ACC112 (cell line): ENCODE results near the gene CDCA4.

Source experiments
- H2AFZ ChIP-seq: fragments of 200-600 bp; sonication (generic); one replicate; pipeline ENCODE4 v1.6.0; 2017; ENCODE audit warnings: antibody characterized with exemption, low read length; ENCODE audit not compliant: unreplicated experiment
- H3K27ac ChIP-seq: fragments of 200-600 bp; sonication (generic); 2 replicates; pipeline ENCODE4 v1.5.1; 2014; ENCODE audit warnings: low read depth, mild to moderate bottlenecking, antibody characterized with exemption, low read length, moderate library complexity
- H3K27me3 ChIP-seq: fragments of 200-600 bp; sonication (generic); 2 replicates; pipeline ENCODE4 v1.6.1; 2014; ENCODE audit warnings: mild to moderate bottlenecking, antibody characterized with exemption, low read length, moderate library complexity, mixed read lengths; ENCODE audit not compliant: insufficient read depth
- H3K36me3 ChIP-seq: fragments of 200-600 bp; sonication (generic); 2 replicates; pipeline ENCODE4 v1.6.1; 2016; ENCODE audit warnings: mild to moderate bottlenecking, antibody characterized with exemption, low read length, moderate library complexity, mixed read lengths; ENCODE audit not compliant: insufficient read depth
- H3K4me1 ChIP-seq: fragments of 200-600 bp; sonication (generic); one replicate; pipeline ENCODE4 v1.6.1; 2016; ENCODE audit warnings: low read length, mixed read lengths; ENCODE audit not compliant: insufficient read depth, unreplicated experiment, control insufficient read depth
- H3K4me3 ChIP-seq: fragments of 200-600 bp; sonication (generic); 2 replicates; pipeline ENCODE4 v1.5.1; 2014; ENCODE audit warnings: mild to moderate bottlenecking, low read depth, low read length
- H3K79me2 ChIP-seq: fragments of 200-600 bp; sonication (generic); one replicate; pipeline ENCODE4 v1.6.0; 2016; ENCODE audit warnings: low read length; ENCODE audit not compliant: control insufficient read depth, unreplicated experiment, insufficient read depth

The CDCA4 gene

GRCh38 chr14:105021656-105022275, 883 bp upstream of the CDCA4 start:
- H2AFZ ChIP-seq: peak overlapping the region; percentile 87
- peaks cover 60% of the 10 kb centered on the region for H3K4me1 ChIP-seq
- no peaks in the 10 kb centered on the region; the same call in 1 of the 2 replicates for H3K36me3 ChIP-seq
- H3K79me2 ChIP-seq: peaks cover 55% of the 10 kb centered on the region
- H3K27me3 ChIP-seq: no peaks in the 10 kb centered on the region
- peak overlapping the region; percentile 100 for H3K4me3 ChIP-seq
- peak overlapping the region; percentile 99 for H3K27ac ChIP-seq

GRCh38 chr14:105019861-105020814, 745 bp downstream of the CDCA4 start:
- H3K27ac ChIP-seq: peak overlapping the region; percentile 63
- peaks cover 71% of the 10 kb centered on the region for H3K79me2 ChIP-seq
- no peaks in the 10 kb centered on the region for H3K27me3 ChIP-seq
- H3K4me3 ChIP-seq: peak overlapping the region; percentile 99
- no peaks in the 10 kb centered on the region; the same call in 1 of the 2 replicates for H3K36me3 ChIP-seq
- H3K4me1 ChIP-seq: peaks cover 53% of the 10 kb centered on the region
- no peak overlapping the region for H2AFZ ChIP-seq

DNA sequence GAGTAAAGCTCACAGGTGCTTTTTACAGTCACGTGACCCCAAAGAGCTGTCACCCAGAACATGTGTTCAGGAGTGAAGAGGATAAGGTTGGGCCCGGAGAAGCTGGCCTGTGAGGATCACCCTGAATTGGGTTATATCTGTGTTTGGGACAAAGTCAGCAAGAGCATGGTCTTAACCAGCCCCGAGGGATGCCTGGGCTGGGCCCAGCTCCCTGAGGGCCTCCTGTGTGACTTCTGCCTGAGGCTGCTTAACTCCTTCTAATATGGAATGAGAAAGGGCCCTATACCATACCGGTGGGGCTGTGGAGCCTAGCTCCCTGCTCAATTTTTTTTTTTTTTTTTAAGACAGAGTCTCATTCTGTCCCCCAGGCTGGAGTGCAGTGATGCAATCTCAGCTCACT, 2.5 kb downstream of the CDCA4 start:
- Histone ChIP-seq H2AFZ (no peak overlapping the region), H3K27me3 (no peaks in the 10 kb centered on the region), H3K4me1 (peaks cover 57% of the 10 kb centered on the region), H3K4me3 (peak overlapping the region; percentile 99; the same call in 1 of the 2 replicates), H3K79me2 (peaks cover 88% of the 10 kb centered on the region), H3K27ac (no peak overlapping the region), H3K36me3 (no peaks in the 10 kb centered on the region; the same call in 1 of the 2 replicates)

GRCh38 chr14:105015905-105016304, 5.0 kb downstream of the CDCA4 start:
- no peaks in the 10 kb centered on the region for H3K27me3 ChIP-seq
- H3K27ac ChIP-seq: no peak overlapping the region
- H3K79me2 ChIP-seq: peaks cover 100% of the 10 kb centered on the region
- H3K4me3 ChIP-seq: no peak overlapping the region
- no peak overlapping the region for H2AFZ ChIP-seq
- H3K36me3 ChIP-seq: peaks cover under 1% of the 10 kb centered on the region; the same call in 1 of the 2 replicates
- H3K4me1 ChIP-seq: peaks cover 45% of the 10 kb centered on the region

GRCh38 chr14:105015242-105015641, 5.6 kb downstream of the CDCA4 start:
- Histone ChIP-seq H3K79me2 (peaks cover 99% of the 10 kb centered on the region), H2AFZ (no peak overlapping the region), H3K27ac (no peak overlapping the region; the same call in 1 of the 2 replicates), H3K4me1 (peaks cover 45% of the 10 kb centered on the region), H3K4me3 (no peak overlapping the region), H3K27me3 (no peaks in the 10 kb centered on the region), H3K36me3 (peaks cover 5% of the 10 kb centered on the region; the same call in 1 of the 2 replicates)

GRCh38 chr14:105014631-105015030, 6.3 kb downstream of the CDCA4 start:
- peaks cover 44% of the 10 kb centered on the region for H3K4me1 ChIP-seq
- peaks cover 99% of the 10 kb centered on the region for H3K79me2 ChIP-seq
- H3K27ac ChIP-seq: no peak overlapping the region; the same call in 1 of the 2 replicates
- no peaks in the 10 kb centered on the region for H3K27me3 ChIP-seq
- H3K36me3 ChIP-seq: peaks cover 7% of the 10 kb centered on the region; the same call in 1 of the 2 replicates
- no peak overlapping the region for H3K4me3 ChIP-seq
- H2AFZ ChIP-seq: no peak overlapping the region

DNA sequence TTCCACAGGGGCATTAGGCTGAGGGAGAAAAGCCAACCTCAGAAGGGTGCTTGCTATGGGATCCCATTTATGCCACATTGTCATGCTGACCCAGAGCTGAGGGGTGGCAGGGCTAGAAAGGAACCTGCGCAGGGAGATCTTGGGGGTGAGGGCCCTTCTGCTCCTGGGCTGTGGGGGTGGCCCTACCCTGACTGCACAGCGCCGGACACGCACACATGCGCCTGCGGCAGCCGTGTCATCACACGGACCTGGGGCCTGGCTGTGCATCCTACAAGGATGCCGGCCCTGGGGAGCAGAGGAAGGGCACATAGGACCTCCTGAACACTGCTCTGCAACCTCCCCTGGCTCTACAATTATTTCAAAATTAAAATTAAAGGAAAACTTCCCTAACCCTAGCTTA, 6.9 kb downstream of the CDCA4 start:
- Histone ChIP-seq H3K4me3 (no peak overlapping the region), H3K4me1 (peaks cover 38% of the 10 kb centered on the region), H3K27ac (no peak overlapping the region), H3K36me3 (peaks cover 7% of the 10 kb centered on the region; the same call in 1 of the 2 replicates), H3K27me3 (no peaks in the 10 kb centered on the region), H2AFZ (no peak overlapping the region), H3K79me2 (peaks cover 99% of the 10 kb centered on the region)

- Histone ChIP-seq H3K27ac (no peak overlapping the region), H3K4me1 (peaks cover 33% of the 10 kb centered on the region)
Observed at GRCh38 chr14:105013150-105013785, 7.6 kb downstream of the CDCA4 start.

GRCh38 chr14:105012171-105012985, 8.5 kb downstream of the CDCA4 start:
- Histone ChIP-seq H3K27ac (no peak overlapping the region), H3K4me3 (no peak overlapping the region), H3K79me2 (peaks cover 83% of the 10 kb centered on the region), H3K4me1 (peaks cover 27% of the 10 kb centered on the region), H2AFZ (no peak overlapping the region), H3K36me3 (peaks cover 7% of the 10 kb centered on the region; the same call in 1 of the 2 replicates), H3K27me3 (no peaks in the 10 kb centered on the region)

More at GRCh38 chr14:105013150-105013785, 7.6 kb downstream of the CDCA4 start:
- Histone ChIP-seq H3K79me2 (peaks cover 92% of the 10 kb centered on the region), H3K36me3 (peaks cover 7% of the 10 kb centered on the region; the same call in 1 of the 2 replicates), H3K4me3 (no peak overlapping the region), H3K27me3 (no peaks in the 10 kb centered on the region), H2AFZ (no peak overlapping the region)
